ENCODE measurements around the gene KRT17. TPM values are rescaled to one million over a fixed set of nuclear protein-coding genes. Genes with fewer than 3 reads are reported as not detected.

KRT17 gene
- total RNA-seq, 1 experiment from 2014 or later: 1.9 TPM

DNA sequence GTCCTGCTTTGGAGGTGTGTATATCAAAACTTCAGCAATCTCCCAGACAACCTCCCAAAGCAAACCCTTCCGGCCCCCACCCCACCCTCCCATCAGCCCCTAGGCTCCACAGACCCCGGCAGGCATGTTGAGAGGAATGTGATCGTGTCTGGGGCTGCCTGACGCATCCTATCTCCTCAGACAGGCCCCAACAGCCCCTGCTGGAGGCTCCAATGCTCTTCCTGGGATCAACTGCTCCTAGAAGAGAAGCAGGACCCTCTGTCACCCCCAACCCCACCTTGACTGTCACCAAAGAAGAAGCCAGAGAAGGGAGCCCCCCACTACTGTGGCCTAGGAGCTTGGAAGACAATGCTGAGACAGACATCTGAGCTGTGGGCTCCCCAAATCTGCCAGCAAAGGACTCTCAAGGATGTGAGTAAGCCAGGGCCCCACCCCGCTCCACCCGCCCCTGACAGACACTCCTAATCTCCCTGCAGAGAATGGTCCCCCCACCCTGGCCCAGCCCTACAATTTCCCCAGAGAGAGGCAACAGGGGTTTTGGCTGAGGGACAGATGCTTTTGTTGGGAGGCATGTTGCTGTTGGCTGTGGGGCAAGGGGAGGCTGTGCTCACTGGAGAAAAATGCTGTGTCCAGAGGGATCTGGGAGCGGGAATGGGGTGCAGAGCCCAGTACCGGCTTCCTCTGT, 36.1 kb downstream of the KRT17 start:
- Histone ChIP-seq H3K4me1 (ENCODE audit: control insufficient read depth, insufficient read depth, low read length) (no peaks in the 10 kb centered on the region), H3K4me3 (ENCODE audit: low read depth in 2 of 2, low read length in 2 of 2) (no peak overlapping the region), H3K36me3 (ENCODE audit: control insufficient read depth, insufficient read depth, low read length) (no peaks in the 10 kb centered on the region), H3K27ac (ENCODE audit: low read length) (no peak overlapping the region), H3K9me3 (ENCODE audit: control insufficient read depth, insufficient read depth, low read depth, low read length) (no peaks in the 10 kb centered on the region), H3K27me3 (ENCODE audit: control insufficient read depth, insufficient read depth, low read length) (no peaks in the 10 kb centered on the region)
- TF ChIP-seq, protein P1, sequence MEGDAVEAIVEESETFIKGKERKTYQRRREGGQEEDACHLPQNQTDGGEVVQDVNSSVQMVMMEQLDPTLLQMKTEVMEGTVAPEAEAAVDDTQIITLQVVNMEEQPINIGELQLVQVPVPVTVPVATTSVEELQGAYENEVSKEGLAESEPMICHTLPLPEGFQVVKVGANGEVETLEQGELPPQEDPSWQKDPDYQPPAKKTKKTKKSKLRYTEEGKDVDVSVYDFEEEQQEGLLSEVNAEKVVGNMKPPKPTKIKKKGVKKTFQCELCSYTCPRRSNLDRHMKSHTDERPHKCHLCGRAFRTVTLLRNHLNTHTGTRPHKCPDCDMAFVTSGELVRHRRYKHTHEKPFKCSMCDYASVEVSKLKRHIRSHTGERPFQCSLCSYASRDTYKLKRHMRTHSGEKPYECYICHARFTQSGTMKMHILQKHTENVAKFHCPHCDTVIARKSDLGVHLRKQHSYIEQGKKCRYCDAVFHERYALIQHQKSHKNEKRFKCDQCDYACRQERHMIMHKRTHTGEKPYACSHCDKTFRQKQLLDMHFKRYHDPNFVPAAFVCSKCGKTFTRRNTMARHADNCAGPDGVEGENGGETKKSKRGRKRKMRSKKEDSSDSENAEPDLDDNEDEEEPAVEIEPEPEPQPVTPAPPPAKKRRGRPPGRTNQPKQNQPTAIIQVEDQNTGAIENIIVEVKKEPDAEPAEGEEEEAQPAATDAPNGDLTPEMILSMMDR (IDR thresholded peaks at IDR 0.05): no peak
- TF ChIP-seq REST (IDR thresholded peaks at IDR 0.05; ENCODE audit: insufficient read depth in 1 of 2, low read depth in 2 of 2, low read length in 1 of 2) (no peak), SIN3A (IDR thresholded peaks at IDR 0.05; ENCODE audit: borderline replicate concordance, insufficient read depth, low read depth, low read length) (no peak), POLR2AphosphoS5 (IDR thresholded peaks at IDR 0.05; ENCODE audit: low read depth, low read length) (no peak), TCF7L2 (IDR thresholded peaks at IDR 0.05; ENCODE audit: low read depth, low read length) (no peak)
- no peak for ATAC-seq
- no TSS peak for BruUV-seq (replicated peaks)
- in situ Hi-C loops (cut with HindIII; ENCODE audit: low pct_unique_long_range_greater_than_20kb, low sequenced_read_pairs): no loop called here
- DNase-seq (ENCODE audit: low read depth, low spot score): no peak
- intact Hi-C loops (cut with micrococcal nuclease; ENCODE audit: unreplicated experiment): no loop called here
- ChIA-PET CTCF (interaction anchor here (0.6 kb wide), 1 partner anchor 63 kb away, joined by 7 read pairs; no protein-coding TSS in a partner anchor), POLR2A (no interaction called here)

DNA sequence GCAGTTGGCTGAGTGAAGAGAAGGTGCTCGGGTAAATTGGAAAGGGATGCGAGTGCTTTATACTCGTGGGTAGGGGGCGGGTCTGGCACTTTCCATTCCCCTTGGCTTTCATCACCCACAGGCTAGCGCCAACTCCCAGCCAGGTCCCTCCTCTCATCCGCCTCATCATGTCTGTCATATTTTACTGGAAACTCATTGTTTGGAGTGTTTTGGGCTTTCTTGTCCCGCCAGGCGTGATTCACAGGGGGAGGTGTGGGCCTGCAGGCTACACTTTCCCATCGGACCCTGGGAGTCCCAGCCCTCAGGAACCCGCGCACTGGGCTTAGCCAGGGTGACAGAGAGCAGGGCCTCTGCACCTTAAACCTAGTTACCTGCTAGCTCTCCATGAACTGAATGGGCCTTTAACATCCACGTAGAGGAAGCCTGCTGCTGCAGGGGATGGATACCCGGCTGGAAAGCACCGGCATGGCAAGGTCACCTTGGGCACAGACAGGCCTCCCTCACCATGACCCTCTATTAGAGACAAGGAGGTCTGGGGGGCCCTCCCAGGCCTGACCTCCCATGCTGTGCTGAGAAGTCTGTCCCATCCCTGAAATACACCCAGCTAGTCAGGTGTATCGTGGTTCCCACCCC, 37.4 kb downstream of the KRT17 start, which contains the start of gene KRT14:
TSS of gene KRT14 (minus strand) at position 33 of the 633 bp plus-strand sequence. CDS start 61 bp downstream, outside the sequence.
- in situ Hi-C loops (cut with HindIII; ENCODE audit: low pct_unique_long_range_greater_than_20kb, low sequenced_read_pairs) (no loop called here), intact Hi-C loops (cut with micrococcal nuclease; ENCODE audit: unreplicated experiment) (no loop called here)
- H3K27me3 ChIP-seq (ENCODE audit: control insufficient read depth, insufficient read depth, low read length): no peaks in the 10 kb centered on the region
- ChIA-PET CTCF (interaction anchor here (0.6 kb wide), 1 partner anchor 24 kb away, joined by 4 read pairs; no protein-coding TSS in a partner anchor), POLR2A (no interaction called here)
- H3K36me3 ChIP-seq (ENCODE audit: control insufficient read depth, insufficient read depth, low read length): no peaks in the 10 kb centered on the region
- DNase-seq (ENCODE audit: low read depth, low spot score) (no peak), ATAC-seq (no peak)
- H3K4me1 ChIP-seq (ENCODE audit: control insufficient read depth, insufficient read depth, low read length): no peaks in the 10 kb centered on the region
- no peaks in the 10 kb centered on the region for H3K9me3 ChIP-seq (ENCODE audit: control insufficient read depth, insufficient read depth, low read depth, low read length)
- H3K4me3 ChIP-seq (ENCODE audit: low read depth in 2 of 2, low read length in 2 of 2): no peak within 1 kb of the TSS
- TF ChIP-seq SIN3A (IDR thresholded peaks at IDR 0.05; ENCODE audit: borderline replicate concordance, insufficient read depth, low read depth, low read length): no peak
- TF ChIP-seq, protein P1 (IDR thresholded peaks at IDR 0.05): no peak
- TF ChIP-seq POLR2AphosphoS5 (IDR thresholded peaks at IDR 0.05; ENCODE audit: low read depth, low read length): no peak
- TF ChIP-seq TCF7L2 (IDR thresholded peaks at IDR 0.05; ENCODE audit: low read depth, low read length): no peak
- TF ChIP-seq REST (IDR thresholded peaks at IDR 0.05; ENCODE audit: insufficient read depth in 1 of 2, low read depth in 2 of 2, low read length in 1 of 2): no peak
- no TSS peak for BruUV-seq (replicated peaks)
- H3K27ac ChIP-seq (ENCODE audit: low read length): no peak within 1 kb of the TSS; the same call in 1 of the 2 replicates

All from Panc1 (cell line).